Retinal pigment epithelial cell (primary cell): Measurements from ENCODE around the gene S1PR3.

Experiments used
- DNase-seq: peaks from one replicate; pipeline ENCODE4 v3.0.0-alpha.2; 2010; ENCODE audit warnings: low read depth
- H3K4me3 ChIP-seq: 2 replicates; pipeline ENCODE4 v1.5.1; 2011; ENCODE audit warnings: mild to moderate bottlenecking, low read length, control low read depth, moderate library complexity
- TF ChIP-seq, protein P1 (sequence below): conservative IDR thresholded peaks from 2 replicates; pipeline ENCODE4 v1.5.1; 2011; ENCODE audit warnings: low read depth, low read length, control low read depth, inconsistent platforms

Gene S1PR3

DNA sequence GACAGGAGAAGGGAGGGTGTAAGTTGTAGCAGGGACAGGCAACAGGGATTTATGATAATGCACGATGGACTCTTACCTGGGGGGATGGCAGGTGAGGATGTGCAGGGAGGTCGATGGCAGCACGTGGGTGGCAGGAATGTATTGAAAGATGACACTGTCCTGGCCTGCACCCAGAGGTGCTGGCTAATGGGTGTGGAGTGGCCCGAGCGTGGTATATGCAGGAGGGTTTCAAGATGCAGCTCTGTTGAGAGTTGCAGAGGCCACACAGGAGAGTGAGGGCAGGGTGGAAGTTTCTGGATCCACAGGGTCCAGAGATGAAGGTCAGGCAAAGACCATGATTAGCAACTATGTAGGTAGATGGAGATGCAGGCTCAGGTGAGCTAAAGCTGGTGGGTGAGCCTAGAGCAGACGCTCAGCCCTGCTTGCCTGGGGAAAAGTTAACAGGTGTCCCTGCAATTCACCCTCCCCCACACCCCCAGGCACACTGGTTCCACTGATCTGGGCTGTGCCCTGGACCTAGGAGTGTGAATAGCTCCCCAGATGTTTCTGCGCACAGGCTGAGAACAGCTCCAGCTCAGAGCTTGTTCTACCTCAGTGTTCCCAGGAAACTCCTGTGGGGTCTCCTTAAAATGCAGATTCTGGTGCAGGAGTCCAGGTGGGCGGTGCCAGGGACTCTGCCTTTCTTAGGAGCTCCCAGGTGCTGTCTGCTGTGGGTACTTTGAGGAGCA lies 21.5 kb upstream of the S1PR3 start:
- TF ChIP-seq, protein P1, sequence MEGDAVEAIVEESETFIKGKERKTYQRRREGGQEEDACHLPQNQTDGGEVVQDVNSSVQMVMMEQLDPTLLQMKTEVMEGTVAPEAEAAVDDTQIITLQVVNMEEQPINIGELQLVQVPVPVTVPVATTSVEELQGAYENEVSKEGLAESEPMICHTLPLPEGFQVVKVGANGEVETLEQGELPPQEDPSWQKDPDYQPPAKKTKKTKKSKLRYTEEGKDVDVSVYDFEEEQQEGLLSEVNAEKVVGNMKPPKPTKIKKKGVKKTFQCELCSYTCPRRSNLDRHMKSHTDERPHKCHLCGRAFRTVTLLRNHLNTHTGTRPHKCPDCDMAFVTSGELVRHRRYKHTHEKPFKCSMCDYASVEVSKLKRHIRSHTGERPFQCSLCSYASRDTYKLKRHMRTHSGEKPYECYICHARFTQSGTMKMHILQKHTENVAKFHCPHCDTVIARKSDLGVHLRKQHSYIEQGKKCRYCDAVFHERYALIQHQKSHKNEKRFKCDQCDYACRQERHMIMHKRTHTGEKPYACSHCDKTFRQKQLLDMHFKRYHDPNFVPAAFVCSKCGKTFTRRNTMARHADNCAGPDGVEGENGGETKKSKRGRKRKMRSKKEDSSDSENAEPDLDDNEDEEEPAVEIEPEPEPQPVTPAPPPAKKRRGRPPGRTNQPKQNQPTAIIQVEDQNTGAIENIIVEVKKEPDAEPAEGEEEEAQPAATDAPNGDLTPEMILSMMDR = no peak

DNA sequence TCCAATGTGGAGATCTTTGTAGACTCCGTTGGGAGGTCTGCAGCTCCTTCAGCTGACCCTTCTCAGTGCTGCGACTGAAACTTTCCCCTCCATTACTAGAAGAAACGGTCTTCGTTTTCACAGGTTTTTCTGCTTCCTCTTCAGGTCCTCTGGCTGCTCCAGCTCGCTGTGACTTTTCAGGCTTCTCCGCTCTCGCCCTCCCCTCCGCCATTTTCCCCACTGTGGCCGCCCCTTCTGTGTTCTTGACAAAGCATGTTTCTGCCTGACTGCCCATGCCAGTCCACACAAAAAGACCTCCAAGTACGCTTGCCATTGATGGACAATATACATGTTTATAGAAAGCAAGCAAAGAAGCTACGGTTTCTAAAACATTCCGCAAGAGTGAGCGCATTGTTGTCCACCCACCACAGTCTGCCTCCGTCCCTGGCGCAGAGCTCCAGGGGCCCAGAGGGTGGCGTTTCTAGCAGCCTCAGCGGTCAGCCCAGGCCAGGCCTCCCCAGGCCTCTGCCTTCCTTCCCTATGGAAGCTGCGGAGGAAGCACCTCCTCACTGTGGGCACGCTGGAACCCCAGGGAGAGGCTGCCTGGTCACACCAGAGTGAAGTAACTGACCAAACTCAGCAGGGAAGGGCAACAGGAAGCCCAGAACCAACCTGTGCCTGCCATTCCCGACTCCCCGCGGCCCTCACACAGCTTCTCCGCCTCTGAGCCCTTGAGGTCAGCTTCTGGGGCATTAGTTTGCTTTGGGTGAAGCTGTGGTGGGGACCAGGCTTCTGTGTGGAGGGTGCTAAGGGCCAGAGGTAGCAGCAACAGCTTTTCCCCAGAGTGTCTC lies 19.9 kb upstream of the S1PR3 start:
- TF ChIP-seq, protein P1 = no peak
- H3K4me3 ChIP-seq = no peak overlapping the region
- DNase-seq = no peak

More for the DNA sequence above, 21.5 kb upstream of the S1PR3 start:
- no peak overlapping the region for H3K4me3 ChIP-seq
- DNase-seq = no peak

DNA sequence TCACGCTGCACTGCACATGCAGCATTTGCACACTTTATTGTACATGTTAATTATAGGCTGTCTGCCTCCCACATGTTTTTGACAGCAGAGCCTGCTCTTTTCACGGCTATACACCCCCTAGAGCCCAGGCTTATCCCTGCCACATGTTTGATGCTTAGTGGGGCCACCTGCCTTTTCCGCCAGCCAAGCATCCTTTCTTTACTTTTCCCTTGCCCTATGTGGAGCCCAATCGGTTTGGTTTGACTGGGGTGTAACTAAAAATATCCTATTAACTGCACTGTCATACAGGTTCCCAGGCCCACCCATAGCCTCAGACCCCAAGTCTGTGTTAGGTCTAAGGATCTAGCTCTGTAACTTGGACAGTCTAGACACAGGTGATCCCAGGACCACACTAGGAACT lies 18.9 kb upstream of the S1PR3 start:
- DNase-seq = no peak
- TF ChIP-seq, protein P1 = no peak
- H3K4me3 ChIP-seq = no peak overlapping the region

DNA sequence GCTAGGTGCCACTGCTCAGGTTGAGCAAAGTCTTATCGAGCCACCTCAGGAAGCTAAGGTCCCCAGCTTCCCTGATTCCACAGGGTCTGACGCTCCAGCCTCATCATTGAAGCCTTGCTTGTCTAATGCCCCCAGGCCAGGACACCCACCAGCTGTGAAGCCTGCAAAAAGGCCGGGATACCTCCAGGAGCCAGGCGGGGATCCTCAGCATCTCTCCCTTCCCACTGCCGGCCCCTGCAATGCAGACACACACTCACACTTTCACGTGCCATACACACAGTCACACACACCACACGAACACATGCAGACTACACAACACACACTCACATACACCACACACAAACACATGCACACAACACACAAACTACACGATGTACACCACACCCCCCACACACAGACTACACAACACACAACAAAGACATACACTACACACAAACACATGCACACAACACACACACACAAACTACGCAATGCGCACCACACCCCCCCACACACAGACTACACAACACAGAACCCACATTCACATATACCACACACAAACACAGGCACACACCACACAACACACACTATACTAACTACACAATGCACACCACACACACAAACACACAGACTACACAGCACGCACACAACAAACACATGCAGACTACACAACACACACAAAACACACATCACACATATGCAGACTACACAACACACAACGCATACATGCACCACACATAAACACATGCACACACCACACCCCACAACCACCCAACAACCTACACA lies 17.8 kb upstream of the S1PR3 start:
- no peak for DNase-seq
- no peak overlapping the region for H3K4me3 ChIP-seq
- TF ChIP-seq, protein P1 = no peak

DNA sequence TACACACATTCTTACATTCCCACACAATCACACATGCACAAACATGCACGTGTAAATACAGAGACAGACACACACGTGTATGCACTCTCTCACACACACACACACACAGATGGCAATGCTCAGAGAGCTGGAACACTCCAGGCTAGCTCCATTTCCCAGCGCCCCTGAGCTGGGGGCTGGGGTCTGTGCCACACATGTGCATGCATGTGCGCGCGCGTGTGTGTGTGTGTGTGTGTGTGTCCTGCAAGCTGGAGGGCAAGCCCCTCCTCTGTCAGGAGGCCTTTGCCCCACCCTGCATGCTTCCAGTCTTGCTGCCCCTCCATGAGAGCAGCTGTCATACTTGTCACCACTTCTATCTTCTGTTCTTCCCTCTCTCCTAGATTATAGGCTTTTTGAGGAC lies 16.6 kb upstream of the S1PR3 start:
- TF ChIP-seq, protein P1 = no peak
- no peak for DNase-seq
- no peak overlapping the region for H3K4me3 ChIP-seq

DNA sequence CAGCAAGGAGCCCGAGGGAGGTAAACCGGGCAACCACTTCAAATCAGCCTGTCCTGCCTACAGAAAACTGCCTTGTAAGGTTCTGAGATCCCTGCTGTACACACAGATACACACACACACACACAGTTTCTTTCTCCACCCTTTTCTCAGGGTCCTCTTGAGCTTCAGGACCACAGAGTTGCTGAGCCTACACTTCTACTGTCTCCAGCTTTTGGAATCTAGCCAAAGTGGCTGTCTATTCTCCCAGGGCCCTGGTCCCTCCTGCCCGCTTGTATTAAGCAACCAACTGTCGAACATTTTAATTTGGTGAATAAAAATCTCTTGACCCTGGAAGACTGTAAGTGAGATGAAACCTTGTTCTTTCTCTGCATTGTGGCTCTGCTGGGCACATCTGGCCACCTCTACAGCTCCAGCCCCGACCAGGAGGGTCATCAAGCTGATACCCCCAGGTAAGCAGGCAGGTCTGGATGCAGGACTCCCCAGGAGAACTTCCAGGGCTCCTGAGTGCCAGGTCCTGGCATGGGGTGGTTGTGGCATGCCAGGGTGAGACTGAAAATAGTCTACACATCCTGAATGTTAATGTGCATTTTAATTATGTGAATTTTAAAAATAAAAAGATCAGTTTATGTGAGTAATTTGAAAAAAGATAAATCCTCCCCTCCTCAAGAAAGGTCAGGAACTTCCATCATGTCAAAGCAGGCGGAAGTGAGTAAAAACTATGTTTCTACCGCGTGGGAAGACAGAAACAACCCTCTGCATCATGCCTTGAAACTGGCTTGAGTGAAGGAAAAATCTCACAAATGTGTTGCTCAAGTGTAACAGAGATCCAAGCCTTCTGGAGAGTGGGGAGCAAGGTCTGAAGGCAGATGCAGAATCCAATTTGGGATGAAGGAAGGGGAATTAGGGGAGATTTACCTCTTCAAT lies 15.0 kb upstream of the S1PR3 start:
- TF ChIP-seq, protein P1 = no peak
- H3K4me3 ChIP-seq = no peak overlapping the region
- no peak for DNase-seq
